ENCODE measurements around the gene ZMYND11. TPM values are rescaled to one million over a fixed set of nuclear protein-coding genes. Genes with fewer than 3 reads are reported as not detected.

Gene ZMYND11
- total and polyA plus RNA-seq, 9 of the 15 experiments (the other 6 are each of a cell fraction or from before 2014, with no cell fraction given), result 2.7 to 13.8 (median 8.8) TPM

- Histone ChIP-seq H3K9ac (ENCODE audit: insufficient read depth in 1 of 2, low read depth in 2 of 2, low read length in 2 of 2) (no peak overlapping the region), H3K9me1 (ENCODE audit: control insufficient read depth, insufficient read depth, low read length) (peaks cover 2% of the 10 kb centered on the region), H3K79me2 (ENCODE audit: control insufficient read depth, insufficient read depth, low read length) (no peaks in the 10 kb centered on the region), H3K27me3 (ENCODE audit: control insufficient read depth in 2 of 2, insufficient read depth in 2 of 2, low read length in 2 of 2) (peaks cover 52 to 75% of the 10 kb centered on the region in 2 experiments), H3K4me3 (no peak overlapping the region), H3K4me2 (ENCODE audit: insufficient read depth, low read length) (no peak overlapping the region), H3K36me3 (ENCODE audit: control insufficient read depth, insufficient read depth, low read length) (no peaks in the 10 kb centered on the region), H3K4me1 (replicated peaks in 1 of 2; ENCODE audit: control insufficient read depth in 2 of 2, insufficient read depth in 2 of 2, low read length in 2 of 2) (peaks cover 0 to 3% of the 10 kb centered on the region in 2 experiments; a peak in 1 of 5 replicates), H2AFZ (ENCODE audit: low read depth, low read length) (no peak overlapping the region), H3K27ac (ENCODE audit: extremely low read depth, low read depth, low read length) (no peak overlapping the region), H3K9me3 (replicated peaks; ENCODE audit: control insufficient read depth, insufficient read depth, low read depth, low read length) (no peaks in the 10 kb centered on the region), H4K20me1 (replicated peaks; ENCODE audit: control insufficient read depth, insufficient read depth, low read length) (peaks cover 15% of the 10 kb centered on the region; the same call in 1 of the 2 replicates)
- intact Hi-C loops (cut with micrococcal nuclease) (no loop called here), in situ Hi-C loops (cut with MboI) (no loop called here)
- 3% methylated on average over 16 of the region's 16 CpGs for WGBS (ENCODE audit: insufficient coverage, low coverage, missing lambda C conversion rate)
- no peak for ATAC-seq
- no peak for FAIRE-seq
- ChIA-PET POLR2A (no interaction called here), CTCF (ENCODE audit: low intra/inter-chr PET ratio) (no interaction called here)
- BruUV-seq (replicated peaks), result no TSS peak
- DNase-seq (ENCODE audit: extremely low read depth in 1 of 4, low spot score in 3 of 4), result no peak
- no peak for TF ChIP-seq YY1 (IDR thresholded peaks at IDR 0.05; ENCODE audit: borderline replicate concordance in 1 of 3, control insufficient read depth in 1 of 3, extremely low read depth in 1 of 3, insufficient read depth in 3 of 3, insufficient read length in 1 of 3, insufficient replicate concordance in 2 of 3, low read depth in 1 of 3, low read length in 2 of 3)
- TF ChIP-seq MEF2D (tag; conservative IDR thresholded peaks at IDR 0.05; ENCODE audit: low read depth), result no peak
- TF ChIP-seq NR1H2 (CRISPR knock-in tag; IDR thresholded peaks at IDR 0.05), result no peak
- TF ChIP-seq POLR2H (tag; IDR thresholded peaks at IDR 0.05; ENCODE audit: low read depth), result no peak
- TF ChIP-seq HCFC1 (IDR thresholded peaks at IDR 0.05; ENCODE audit: low read depth, low read length), result no peak
Measured at GRCh38 chr10:273088-273487, 137.8 kb downstream of the ZMYND11 start.

GRCh38 chr10:274866-275265 lies 139.6 kb downstream of the ZMYND11 start:
- no TSS peak for BruUV-seq (replicated peaks)
- H3K9ac ChIP-seq (ENCODE audit: insufficient read depth in 1 of 2, low read depth in 2 of 2, low read length in 2 of 2), result no peak overlapping the region
- H3K4me2 ChIP-seq (ENCODE audit: insufficient read depth, low read length), result no peak overlapping the region
- H3K4me1 ChIP-seq (replicated peaks in 1 of 2; ENCODE audit: control insufficient read depth in 2 of 2, insufficient read depth in 2 of 2, low read length in 2 of 2), result peaks cover 0 to 3% of the 10 kb centered on the region in 2 experiments; a peak in 1 of 5 replicates
- ATAC-seq (no peak), FAIRE-seq (no peak), DNase-seq (ENCODE audit: extremely low read depth in 1 of 4, low spot score in 3 of 4) (no peak)
- H4K20me1 ChIP-seq (replicated peaks; ENCODE audit: control insufficient read depth, insufficient read depth, low read length), result peaks cover 11% of the 10 kb centered on the region; the same call in 1 of the 2 replicates
- intact Hi-C loops (cut with micrococcal nuclease), result no loop called here
- no peaks in the 10 kb centered on the region for H3K36me3 ChIP-seq (ENCODE audit: control insufficient read depth, insufficient read depth, low read length)
- H3K4me3 ChIP-seq, result no peak overlapping the region
- POLR2A ChIA-PET, result no interaction called here
- H2AFZ ChIP-seq (ENCODE audit: low read depth, low read length), result no peak overlapping the region
- peaks cover 61 to 77% of the 10 kb centered on the region in 2 experiments for H3K27me3 ChIP-seq (ENCODE audit: control insufficient read depth in 2 of 2, insufficient read depth in 2 of 2, low read length in 2 of 2)
- in situ Hi-C loops (cut with MboI), result no loop called here
- no peaks in the 10 kb centered on the region for H3K79me2 ChIP-seq (ENCODE audit: control insufficient read depth, insufficient read depth, low read length)
- no peaks in the 10 kb centered on the region for H3K9me3 ChIP-seq (replicated peaks; ENCODE audit: control insufficient read depth, insufficient read depth, low read depth, low read length)
- H3K9me1 ChIP-seq (ENCODE audit: control insufficient read depth, insufficient read depth, low read length), result peaks cover 2% of the 10 kb centered on the region
- no peak overlapping the region for H3K27ac ChIP-seq (ENCODE audit: extremely low read depth, low read depth, low read length)
- CTCF ChIA-PET (ENCODE audit: low intra/inter-chr PET ratio), result no interaction called here
- 0% methylated on average over 2 of the region's 2 CpGs for WGBS (ENCODE audit: insufficient coverage, low coverage, missing lambda C conversion rate)
- no peak for TF ChIP-seq NBN (IDR thresholded peaks at IDR 0.05; ENCODE audit: low read depth)
- no peak for TF ChIP-seq CBFA2T3 (IDR thresholded peaks at IDR 0.05)
- TF ChIP-seq CBFA2T2 (conservative IDR thresholded peaks at IDR 0.05), result no peak
- no peak for TF ChIP-seq ZNF77 (CRISPR knock-in tag; IDR thresholded peaks at IDR 0.05)
- no peak for TF ChIP-seq HMGN3 (IDR thresholded peaks at IDR 0.05; ENCODE audit: borderline replicate concordance, extremely low read depth, insufficient read length, low read depth, low read length)
- TF ChIP-seq ZNF551 (CRISPR knock-in tag; IDR thresholded peaks at IDR 0.05), result no peak
- TF ChIP-seq CEBPZ (IDR thresholded peaks at IDR 0.05; ENCODE audit: borderline replicate concordance, low read depth, low read length), result no peak

Measured in K562 (cell line).